GM10266 (cell line): ENCODE data around the gene TMEM247.
"Not testable (repeated sequence)": the region's sequence is repeated elsewhere in the genome, so short reads cannot be mapped to it uniquely, and the experiment has no call there.

Experiments
- DNase-seq: peaks from one replicate; pipeline ENCODE4 v3.0.0; 2012; ENCODE audit errors: extremely low spot score
- CTCF ChIP-seq: IDR thresholded peaks from 2 replicates; pipeline ENCODE4 v1.5.1; 2012; ENCODE audit warnings: mild to moderate bottlenecking, low read depth; ENCODE audit not compliant: control insufficient read depth, insufficient read depth; ENCODE audit errors: missing control alignments

Gene TMEM247

GRCh38 chr2:46469700-46470099 is 9.7 kb upstream of the TMEM247 start:
- no peak for TF ChIP-seq CTCF

GRCh38 chr2:46470114-46470628 is 9.2 kb upstream of the TMEM247 start:
- TF ChIP-seq CTCF: no peak
- no peak for DNase-seq

More at GRCh38 chr2:46469700-46470099, 9.7 kb upstream of the TMEM247 start:
- DNase-seq: no peak

GRCh38 chr2:46471019-46471583 is 8.3 kb upstream of the TMEM247 start:
- DNase-seq: no peak
- no peak for TF ChIP-seq CTCF

- no peak for DNase-seq
These were observed 7.7 kb upstream of the TMEM247 start for GRCh38 chr2:46471697-46472096.

GRCh38 chr2:46472165-46472564 is 7.2 kb upstream of the TMEM247 start:
- not testable (repeated sequence) for DNase-seq

More at GRCh38 chr2:46471697-46472096, 7.7 kb upstream of the TMEM247 start:
- no peak for TF ChIP-seq CTCF

GRCh38 chr2:46477462-46477861 is 1.9 kb upstream of the TMEM247 start:
- not testable (repeated sequence) for DNase-seq

- no peak for DNase-seq
- TF ChIP-seq CTCF: no peak
These were observed 1.4 kb upstream of the TMEM247 start for GRCh38 chr2:46477925-46478324.

GRCh38 chr2:46480562-46480961 is 1.2 kb downstream of the TMEM247 start:
- no peak for DNase-seq
- no peak for TF ChIP-seq CTCF
